GM19438 (cell line): ENCODE measurements around the gene KLRF1.
A peak's percentile ranks its signal among the peaks of the same experiment; 100 is the strongest.
"Not testable (repeated sequence)": the region's sequence is repeated elsewhere in the genome, so short reads cannot be mapped to it uniquely, and the experiment has no call there.

Experiments used
- ATAC-seq: cut with Tn5 transposase; IDR thresholded peaks from one replicate; pipeline ENCODE4 v1.9.1; 2021; ENCODE audit warnings: low read depth; ENCODE audit not compliant: unreplicated experiment

The KLRF1 gene

DNA sequence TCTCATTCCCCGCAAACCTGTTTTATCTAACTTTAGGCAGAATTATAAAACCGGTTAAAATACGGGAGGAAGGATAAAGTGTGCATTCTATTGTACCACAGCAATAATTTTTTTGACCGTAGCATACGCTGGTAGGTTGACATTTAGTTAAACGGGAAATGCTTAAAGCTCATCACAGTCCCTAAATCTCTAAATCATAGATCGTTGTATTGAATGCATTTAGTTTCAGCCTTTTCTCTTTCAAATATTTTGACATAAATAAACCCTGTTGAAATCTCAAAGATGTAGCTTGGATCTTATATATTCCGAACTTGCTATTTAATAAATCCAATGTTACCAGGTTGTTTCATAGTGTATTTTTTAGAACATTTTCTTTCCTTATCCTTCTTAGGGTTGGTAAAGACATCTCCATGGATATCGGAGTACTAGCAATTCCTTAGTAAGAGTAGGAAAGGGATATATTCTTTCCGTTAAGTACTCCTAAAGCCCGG, 41.1 kb downstream of the KLRF1 start:
- no peak for ATAC-seq

DNA sequence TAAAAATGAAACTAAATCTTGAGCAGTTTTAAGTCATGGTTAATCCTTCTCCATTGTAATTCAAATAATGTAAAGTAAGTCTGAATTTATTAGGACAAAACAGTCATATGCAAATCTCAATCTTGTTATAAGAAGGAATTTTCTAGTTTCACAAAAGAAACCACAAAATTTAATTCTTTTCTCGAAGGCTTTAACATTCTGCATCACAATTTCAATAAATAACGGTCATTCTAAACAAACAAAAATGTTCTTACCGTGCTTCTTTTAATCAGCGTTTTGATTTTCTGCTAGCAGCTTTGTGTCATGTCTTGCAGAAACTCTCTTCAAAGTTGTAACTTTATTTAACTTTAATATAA, 41.6 kb downstream of the KLRF1 start:
- ATAC-seq, result no peak

DNA sequence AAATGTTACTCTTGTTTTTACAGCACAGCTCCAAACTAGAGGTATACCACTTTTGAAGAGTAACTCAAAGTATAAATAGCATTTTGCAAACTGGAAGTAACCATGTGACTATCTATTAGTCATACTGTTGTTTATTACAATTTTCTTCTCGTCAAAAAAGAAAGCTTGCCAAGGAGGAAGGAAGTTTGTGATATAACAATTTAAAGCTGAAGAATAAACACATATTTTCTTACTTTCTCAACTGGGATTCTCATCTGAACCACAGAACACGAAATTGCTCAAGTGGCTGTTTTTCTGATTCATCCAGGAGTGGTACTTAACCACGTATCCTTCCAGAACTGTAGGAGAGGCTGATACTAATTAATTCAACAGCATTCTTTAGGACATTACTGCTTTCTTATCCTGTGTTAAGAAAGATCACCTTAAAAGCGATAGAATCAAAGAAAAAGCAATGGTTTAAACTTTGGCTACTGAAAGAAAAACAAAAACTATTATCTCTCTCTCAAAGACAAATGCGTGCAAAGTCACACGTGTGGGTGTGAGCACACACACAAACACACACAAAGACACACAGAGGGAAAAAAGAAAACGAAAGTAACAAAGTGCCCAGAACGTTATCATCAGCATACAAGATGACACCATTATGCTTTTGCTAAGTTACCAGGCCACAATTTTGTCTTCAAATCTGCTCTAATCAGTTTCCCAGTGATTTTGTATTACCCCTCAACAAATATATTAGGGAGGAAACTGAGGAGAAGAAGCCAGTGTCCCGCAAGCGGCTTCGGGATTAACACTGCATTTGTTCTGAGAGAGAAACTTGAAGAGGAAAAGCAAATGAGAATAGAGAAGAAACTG, 42.3 kb downstream of the KLRF1 start, which contains the start of gene CLEC2B:
CLEC2B (minus strand) TSS at position 48 of the 855 bp plus-strand sequence.
- peak; percentile 49 for ATAC-seq

GRCh38 chr12:9870286-9870866, 43.1 kb downstream of the KLRF1 start:
- ATAC-seq, result no peak

DNA sequence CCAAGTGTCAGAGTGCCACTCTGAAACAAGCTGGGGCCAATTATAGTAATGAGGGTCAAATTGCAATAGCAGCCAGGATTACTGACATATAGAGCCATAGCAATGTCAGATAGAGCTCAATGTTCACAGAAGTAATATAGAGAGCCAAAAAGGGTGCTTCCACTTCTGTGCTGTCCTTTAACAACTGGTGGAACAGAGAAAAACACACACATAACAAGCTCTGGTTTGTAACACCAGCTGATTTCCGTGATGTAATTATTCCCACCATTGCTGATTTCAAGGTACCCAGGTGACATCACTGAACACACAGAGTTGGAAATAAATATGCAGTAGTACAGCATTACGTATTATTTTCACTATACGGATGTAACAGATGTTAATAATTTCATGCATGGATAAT, 44.9 kb downstream of the KLRF1 start:
- ATAC-seq, result no peak

GRCh38 chr12:9872742-9873141, 45.5 kb downstream of the KLRF1 start:
- no peak for ATAC-seq

- ATAC-seq, result not testable (repeated sequence)
Measured at GRCh38 chr12:9876120-9876519, 48.8 kb downstream of the KLRF1 start.

GRCh38 chr12:9880532-9881078, 53.3 kb downstream of the KLRF1 start:
- no peak for ATAC-seq

GRCh38 chr12:9881246-9881645, 54.0 kb downstream of the KLRF1 start, which contains the start of gene KLRF2:
Gene KLRF2, plus strand, starts transcription at chr12:9881489. Its CDS starts 107 bp downstream, at chr12:9881596.
- no peak for ATAC-seq

- no peak for ATAC-seq
Measured at GRCh38 chr12:9881988-9882387, 54.7 kb downstream of the KLRF1 start.

GRCh38 chr12:9883175-9883574, 55.9 kb downstream of the KLRF1 start:
- ATAC-seq, result no peak

DNA sequence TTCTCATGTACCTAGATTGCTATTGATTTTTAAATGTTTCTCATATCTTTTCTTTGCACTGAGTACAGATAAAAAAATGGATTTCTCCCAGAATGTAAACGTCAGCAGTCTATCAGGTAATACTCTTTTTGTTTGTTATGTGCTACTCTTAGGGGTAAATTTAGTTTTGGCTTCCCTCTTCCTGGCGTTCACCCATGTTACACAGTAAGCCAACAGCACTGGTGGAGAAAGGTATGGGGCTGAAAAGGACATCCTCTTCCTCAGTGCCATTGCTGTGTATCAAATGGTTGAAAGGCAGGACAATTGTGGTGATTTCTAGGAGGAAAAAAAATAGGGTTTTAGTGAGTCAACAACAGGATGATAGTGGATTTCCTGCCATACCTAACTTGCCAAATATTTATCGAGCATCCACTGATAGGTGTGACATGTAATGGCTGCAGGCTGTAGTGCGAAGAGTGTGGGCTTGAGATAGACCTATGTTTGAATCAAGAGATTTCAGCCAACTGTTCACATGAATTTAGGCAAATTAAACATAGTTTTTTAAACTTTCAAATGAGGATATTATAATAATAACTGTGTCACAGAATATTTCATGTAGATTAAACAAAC, 61.5 kb downstream of the KLRF1 start:
- ATAC-seq, result no peak
